Breast epithelium (tissue), 3 donors: Measurements from ENCODE around the gene OBSCN.

ENCODE experiments used
- POLR2A ChIP-seq: fragments of 450-650 bp; IDR thresholded peaks from one replicate; pipeline ENCODE4 v1.6.1; 2016; ENCODE audit warnings: antibody characterized with exemption, mild to moderate bottlenecking, moderate library complexity
- POLR2AphosphoS5 ChIP-seq, 3 donors: sonication (generic); formaldehyde crosslinking; IDR thresholded peaks; one replicate each; pipeline ENCODE4 v1.6.1; 2017; ENCODE audit warnings: antibody characterized with exemption in 3 of 3
- TF ChIP-seq, protein P1 (sequence below), 3 donors: fragments of 450-650 bp; IDR thresholded peaks; one replicate each; pipeline ENCODE4 v1.5.1; 2016 to 2017; ENCODE audit warnings: antibody characterized with exemption in 3 of 3, mild to moderate bottlenecking in 3 of 3, moderate library complexity in 3 of 3

DNA sequence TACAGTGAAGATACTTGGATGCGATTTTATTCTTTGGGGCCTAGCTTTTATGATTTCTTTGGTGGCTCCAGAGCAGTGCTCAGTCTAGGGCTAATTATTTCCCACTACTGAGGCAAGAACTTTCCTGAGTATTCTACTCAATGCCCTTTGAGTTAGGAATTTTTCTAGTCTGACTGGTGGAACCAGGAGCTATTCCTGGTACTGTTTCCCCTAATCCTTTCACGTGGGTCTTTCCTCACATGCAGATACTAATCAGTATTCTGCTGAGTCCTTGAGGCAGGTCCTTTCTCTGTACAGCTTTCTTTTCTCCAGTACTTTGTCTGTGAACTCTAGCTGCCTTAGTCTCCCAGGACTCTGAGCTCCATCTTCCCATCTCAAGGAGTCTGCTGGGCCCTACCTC, 122.0 kb downstream of the OBSCN start:
- TF ChIP-seq, protein P1, sequence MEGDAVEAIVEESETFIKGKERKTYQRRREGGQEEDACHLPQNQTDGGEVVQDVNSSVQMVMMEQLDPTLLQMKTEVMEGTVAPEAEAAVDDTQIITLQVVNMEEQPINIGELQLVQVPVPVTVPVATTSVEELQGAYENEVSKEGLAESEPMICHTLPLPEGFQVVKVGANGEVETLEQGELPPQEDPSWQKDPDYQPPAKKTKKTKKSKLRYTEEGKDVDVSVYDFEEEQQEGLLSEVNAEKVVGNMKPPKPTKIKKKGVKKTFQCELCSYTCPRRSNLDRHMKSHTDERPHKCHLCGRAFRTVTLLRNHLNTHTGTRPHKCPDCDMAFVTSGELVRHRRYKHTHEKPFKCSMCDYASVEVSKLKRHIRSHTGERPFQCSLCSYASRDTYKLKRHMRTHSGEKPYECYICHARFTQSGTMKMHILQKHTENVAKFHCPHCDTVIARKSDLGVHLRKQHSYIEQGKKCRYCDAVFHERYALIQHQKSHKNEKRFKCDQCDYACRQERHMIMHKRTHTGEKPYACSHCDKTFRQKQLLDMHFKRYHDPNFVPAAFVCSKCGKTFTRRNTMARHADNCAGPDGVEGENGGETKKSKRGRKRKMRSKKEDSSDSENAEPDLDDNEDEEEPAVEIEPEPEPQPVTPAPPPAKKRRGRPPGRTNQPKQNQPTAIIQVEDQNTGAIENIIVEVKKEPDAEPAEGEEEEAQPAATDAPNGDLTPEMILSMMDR (IDR thresholded peaks at IDR 0.05), result no peak
- TF ChIP-seq POLR2AphosphoS5 (IDR thresholded peaks at IDR 0.05) (no peak), POLR2A (no peak)
